H1 (cell line): ENCODE results near the gene SNX19. TPM values are rescaled to one million over a fixed set of nuclear protein-coding genes. Genes with fewer than 3 reads are reported as not detected.
A peak's percentile ranks its signal among the peaks of the same experiment; 100 is the strongest.

ENCODE experiments used
- CTCF ChIA-PET: fragments of 300-600 bp; sonication (Branson Sonifier 250); formaldehyde crosslinking; loops from one replicate; lab custom pipeline; 2021; ENCODE audit not compliant: partially characterized antibody; lab: Charles Lee
- POLR2A ChIA-PET: fragments of 300-600 bp; sonication (Branson Sonifier 250); formaldehyde crosslinking; loops from one replicate; lab custom pipeline; 2021; ENCODE audit warnings: inconsistent platforms; ENCODE audit not compliant: partially characterized antibody; lab: Charles Lee
- DNase-seq, 2 experiments: peaks; one replicate each; pipeline versions ENCODE4 v3.0.0 to v3.0.0-alpha.2; 2010 to 2022; ENCODE audit warnings: low spot score in 2 of 2, low read depth in 1 of 2, mixed read lengths in 1 of 2
- FAIRE-seq: peaks from 2 replicates; lab custom pipeline; 2011; peaks lifted over from hg19 to GRCh38; lab: Jason Lieb, UNC
- H2AFZ ChIP-seq: 2 replicates; pipeline ENCODE4 v1.8.1; 2012; ENCODE audit warnings: low read length, inconsistent platforms
- H2AK5ac ChIP-seq: 2 replicates; pipeline ENCODE4 v1.6.1; 2013; ENCODE audit warnings: low read depth, low read length
- H2BK120ac ChIP-seq: replicated peaks from 2 replicates; pipeline ENCODE3; 2013; ENCODE audit warnings: low read depth, low read length, inconsistent platforms
- H2BK12ac ChIP-seq: 2 replicates; pipeline ENCODE4 v1.6.1; 2013; ENCODE audit warnings: low read depth, low read length
- H2BK15ac ChIP-seq: 2 replicates; pipeline ENCODE4 v1.6.1; 2013; ENCODE audit warnings: low read length
- H2BK20ac ChIP-seq: 2 replicates; pipeline ENCODE4 v1.6.1; 2013; ENCODE audit warnings: low read length
- H2BK5ac ChIP-seq: 2 replicates; pipeline ENCODE4 v1.6.1; 2013; ENCODE audit warnings: low read depth, low read length
- H3K14ac ChIP-seq: 2 replicates; pipeline ENCODE4 v1.6.1; 2013; ENCODE audit warnings: inconsistent platforms; ENCODE audit not compliant: insufficient read length
- H3K18ac ChIP-seq: 2 replicates; pipeline ENCODE4 v1.6.1; 2013; ENCODE audit warnings: low read length; ENCODE audit errors: extremely low read depth
- H3K23ac ChIP-seq: 2 replicates; pipeline ENCODE4 v1.6.1; 2013; ENCODE audit warnings: inconsistent platforms; ENCODE audit not compliant: insufficient read length
- H3K23me2 ChIP-seq: 2 replicates; pipeline ENCODE4 v1.6.1; 2013; ENCODE audit warnings: low read depth, low read length
- H3K27ac ChIP-seq: 2 replicates; pipeline ENCODE4 v1.6.1; 2011; ENCODE audit warnings: low read depth, low read length, inconsistent platforms
- H3K27me3 ChIP-seq, 4 experiments: replicated peaks in 1 of 4; 1 replicate in 1 of 4; 2 replicates in 3 of 4; pipeline versions ENCODE4 v1.6.1 to v1.8.1; 2011 to 2013; ENCODE audit warnings: low read length in 3 of 4, mild to moderate bottlenecking in 3 of 4, inconsistent platforms in 2 of 4, mixed read lengths in 2 of 4, moderate library complexity in 1 of 4; ENCODE audit not compliant: control insufficient read depth in 3 of 4, insufficient read depth in 3 of 4; ENCODE audit errors: extremely low read depth in 1 of 4
- H3K36me3 ChIP-seq, 4 experiments: 2 replicates each; pipeline versions ENCODE4 v1.6.1 to v1.8.1; 2011 to 2013; ENCODE audit warnings: mild to moderate bottlenecking in 4 of 4, low read length in 3 of 4, moderate library complexity in 2 of 4, control low read depth in 1 of 4, inconsistent platforms in 1 of 4; ENCODE audit not compliant: insufficient read depth in 4 of 4, control insufficient read depth in 2 of 4
- H3K4ac ChIP-seq: replicated peaks from 2 replicates; pipeline ENCODE3; 2013; ENCODE audit warnings: low read length, low read depth, mixed read lengths, inconsistent platforms; ENCODE audit not compliant: insufficient read length
- H3K4me1 ChIP-seq, 4 experiments: replicated peaks in 1 of 4; 1 replicate in 1 of 4; 2 replicates in 3 of 4; pipeline versions ENCODE4 v1.6.1 to v1.8.1; 2011 to 2013; ENCODE audit warnings: low read length in 3 of 4, inconsistent platforms in 2 of 4, mixed read lengths in 1 of 4; ENCODE audit not compliant: insufficient read depth in 4 of 4, control insufficient read depth in 3 of 4
- H3K4me2 ChIP-seq, 2 experiments: 2 replicates each; pipeline versions ENCODE4 v1.6.1 to v1.8.1; 2011 to 2013; ENCODE audit warnings: low read depth in 2 of 2, low read length in 2 of 2, control low read depth in 1 of 2, inconsistent platforms in 1 of 2, mild to moderate bottlenecking in 1 of 2; ENCODE audit not compliant: insufficient read depth in 1 of 2
- H3K4me3 ChIP-seq, 4 experiments: fragments of 200-600, 300-600 bp in 1 of 4; sonication (generic), shearing (Covaris generic), sonication (Bioruptor Twin) in 1 of 4; 2 replicates each; pipeline versions ENCODE4 v1.5.1 to v1.8.1; 2011 to 2016; ENCODE audit warnings: low read length in 4 of 4, low read depth in 3 of 4, control low read depth in 2 of 4, inconsistent platforms in 2 of 4, mild to moderate bottlenecking in 2 of 4, mixed read lengths in 1 of 4, moderate library complexity in 1 of 4; ENCODE audit not compliant: insufficient read depth in 2 of 4; ENCODE audit errors: extremely low read depth in 1 of 4
- H3K56ac ChIP-seq: replicated peaks from 2 replicates; pipeline ENCODE3; 2013; ENCODE audit warnings: low read depth, mild to moderate bottlenecking, mixed read lengths, low read length, inconsistent platforms; ENCODE audit not compliant: insufficient read length
- H3K79me1 ChIP-seq: 2 replicates; pipeline ENCODE4 v1.6.1; 2013; ENCODE audit warnings: low read depth, low read length, control low read depth
- H3K79me2 ChIP-seq, 2 experiments: 2 replicates each; pipeline versions ENCODE4 v1.6.1 to v1.8.1; 2012 to 2013; ENCODE audit warnings: low read length in 2 of 2, mild to moderate bottlenecking in 2 of 2, inconsistent platforms in 1 of 2; ENCODE audit not compliant: insufficient read depth in 2 of 2, control insufficient read depth in 1 of 2
- H3K9ac ChIP-seq, 4 experiments: replicated peaks in 1 of 4; 1 replicate in 1 of 4; 2 replicates in 3 of 4; pipeline versions ENCODE4 v1.6.1 to v1.8.1; 2011 to 2013; ENCODE audit warnings: low read depth in 3 of 4, low read length in 3 of 4, control low read depth in 2 of 4, mild to moderate bottlenecking in 2 of 4, moderate library complexity in 2 of 4, inconsistent platforms in 1 of 4; ENCODE audit errors: extremely low read depth in 1 of 4
- H3K9me3 ChIP-seq, 2 experiments: 2 replicates each; pipeline versions ENCODE4 v1.6.1 to v1.8.1; 2012 to 2013; ENCODE audit warnings: mild to moderate bottlenecking in 2 of 2, moderate library complexity in 2 of 2, control low read depth in 1 of 2, inconsistent platforms in 1 of 2, low read depth in 1 of 2, low read length in 1 of 2, mixed read lengths in 1 of 2; ENCODE audit not compliant: insufficient read depth in 2 of 2
- H4K20me1 ChIP-seq, 2 experiments: replicated peaks in 1 of 2; 2 replicates each; pipeline versions ENCODE3 to v1.8.1; 2011 to 2013; ENCODE audit warnings: inconsistent platforms in 2 of 2, low read length in 2 of 2, mild to moderate bottlenecking in 1 of 2; ENCODE audit not compliant: insufficient read depth in 2 of 2, control insufficient read depth in 1 of 2
- H4K5ac ChIP-seq: 2 replicates; pipeline ENCODE4 v1.6.1; 2013; ENCODE audit warnings: low read length, low read depth, mixed read lengths, inconsistent platforms; ENCODE audit not compliant: insufficient read length
- H4K8ac ChIP-seq: 2 replicates; pipeline ENCODE4 v1.8.0; 2013; ENCODE audit warnings: mild to moderate bottlenecking, moderate library complexity, low read length, inconsistent platforms; ENCODE audit not compliant: insufficient read depth; ENCODE audit errors: extremely low read depth
- H4K91ac ChIP-seq: replicated peaks from 2 replicates; pipeline ENCODE3; 2013; ENCODE audit warnings: low read length, mixed read lengths, inconsistent platforms; ENCODE audit not compliant: insufficient read length
- ATF2 ChIP-seq: IDR thresholded peaks from 2 replicates; pipeline ENCODE4 v1.6.1; 2012; ENCODE audit warnings: low read length, inconsistent platforms
- BRCA1 ChIP-seq: IDR thresholded peaks from 2 replicates; pipeline ENCODE4 v1.6.1; 2012; ENCODE audit warnings: low read depth, low read length, improper control_type of control experiment
- CBX8 ChIP-seq: fragments of 300-800, 300-1000 bp; sonication (generic); IDR thresholded peaks from 2 replicates; pipeline ENCODE4 v1.7.1; 2016; ENCODE audit warnings: low read depth, low read length, borderline replicate concordance
- E2F6 ChIP-seq: IDR thresholded peaks from 2 replicates; pipeline ENCODE4 v1.6.1; 2012; ENCODE audit warnings: inconsistent platforms
- EGR1 ChIP-seq: IDR thresholded peaks from 2 replicates; pipeline ENCODE4 v1.6.1; 2011; ENCODE audit warnings: low read depth, low read length, borderline replicate concordance
- JUND ChIP-seq: IDR thresholded peaks from 2 replicates; pipeline ENCODE4 v1.6.1; 2011; ENCODE audit warnings: mild to moderate bottlenecking, improper control_type of control experiment, low read length
- KDM5A ChIP-seq: fragments of 200-600 bp; IDR thresholded peaks from 2 replicates; pipeline ENCODE4 v1.7.1; 2012; ENCODE audit warnings: mild to moderate bottlenecking, low read length, inconsistent platforms, mixed read lengths
- NRF1 ChIP-seq: IDR thresholded peaks from 2 replicates; pipeline ENCODE4 v1.6.1; 2011; ENCODE audit warnings: mild to moderate bottlenecking, low read depth, low read length, improper control_type of control experiment
- PHF8 ChIP-seq: fragments of 200-600 bp; sonication (generic); conservative IDR thresholded peaks from 2 replicates; pipeline ENCODE4 v1.7.1; 2012; ENCODE audit warnings: low read depth, mild to moderate bottlenecking, inconsistent platforms, low read length, moderate library complexity
- SP1 ChIP-seq: IDR thresholded peaks from 2 replicates; pipeline ENCODE4 v1.6.1; 2011; ENCODE audit warnings: low read depth, low read length
- TAF1 ChIP-seq: IDR thresholded peaks from 2 replicates; pipeline ENCODE4 v1.6.1; 2011; ENCODE audit warnings: mild to moderate bottlenecking, low read depth, low read length
- TCF12 ChIP-seq: IDR thresholded peaks from 2 replicates; pipeline ENCODE4 v1.6.1; 2011; ENCODE audit warnings: low read depth, mild to moderate bottlenecking, low read length
- YY1 ChIP-seq: IDR thresholded peaks from 2 replicates; pipeline ENCODE4 v1.6.1; 2011; ENCODE audit warnings: low read depth, mild to moderate bottlenecking, low read length
- WGBS, 2 experiments: shearing (Covaris generic) in 1 of 2; methylation state at CpG; one replicate each; pipeline versions ENCODE4 v1.1.6 to v1.1.7; 2013 to 2015; ENCODE audit warnings: low lambda C conversion rate in 2 of 2, mixed read lengths in 2 of 2, inconsistent platforms in 1 of 2, low coverage in 1 of 2, missing lambda C conversion rate in 1 of 2; ENCODE audit not compliant: insufficient replicate concordance in 2 of 2, insufficient coverage in 1 of 2, insufficient read length in 1 of 2; ENCODE audit errors: extremely low coverage in 1 of 2, missing lambda C conversion rate in 1 of 2; 5-methylcytosine and 5-hydroxymethylcytosine counted together
- polyA plus RNA-seq, 7 experiments: library from polyadenylated mRNA; depleted of rRNA in 3 of 7; stranded (reverse) in 5 of 7; unstranded in 2 of 7; fragments of >200 nt in 5 of 7; fragments of 200-250 nt in 2 of 7; gene quantifications; 1 replicate in 5 of 7; 2 replicates in 1 of 7; 4 replicates in 1 of 7; pipeline versions ENCODE4 v1.2.1 to v1.2.3, GENCODE V29; 2011 to 2013; ENCODE audit warnings: missing spikeins in 2 of 7, mixed read lengths in 2 of 7
- total RNA-seq: library from RNA; stranded (reverse); fragmentation: NEBNext Ultra II Directional; extraction: Animal tissue kit (Norgen Biotek cat#: 25700); gene quantifications from 2 replicates; pipeline ENCODE4 v1.2.1, GENCODE V29; 2021

SNX19 gene
- total and polyA plus RNA-seq, 2 of the 8 experiments (the other 6 are each of a cell fraction or from before 2014, with no cell fraction given) = 15.0 to 25.2 TPM

DNA sequence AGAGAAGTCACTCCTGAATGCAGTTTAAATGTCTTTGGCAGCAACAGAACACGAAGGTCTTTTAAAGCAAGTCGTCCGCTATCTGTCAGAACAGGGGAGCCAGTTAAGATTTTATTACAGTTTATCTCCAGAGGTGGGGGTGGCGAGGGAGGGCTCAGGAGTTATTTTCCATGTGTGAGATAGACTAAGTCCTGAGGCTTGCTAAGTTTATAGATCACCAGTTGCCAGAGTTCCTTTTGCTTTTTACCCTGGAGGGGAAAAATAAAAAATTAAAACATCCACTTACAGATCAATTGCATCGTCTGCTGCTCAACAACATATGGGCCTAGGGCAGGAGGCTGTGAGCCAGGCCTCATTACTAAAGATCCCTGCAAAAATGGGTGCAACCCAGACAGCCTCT, 90.7 kb downstream of the SNX19 start:
- H3K79me2 ChIP-seq = no peaks in the 10 kb centered on the region
- peak overlapping the region; percentile 99; the same call in 1 of the 2 replicates for H2BK15ac ChIP-seq
- no peak overlapping the region for H3K27ac ChIP-seq
- no peaks in the 10 kb centered on the region for H3K79me1 ChIP-seq
- H3K23me2 ChIP-seq = no peaks in the 10 kb centered on the region
- no peak overlapping the region for H3K4me3 ChIP-seq
- H2AK5ac ChIP-seq = no peak overlapping the region
- DNase-seq (no peak), FAIRE-seq (no peak)
- H3K9me3 ChIP-seq = no peaks in the 10 kb centered on the region
- no peak overlapping the region for H3K9ac ChIP-seq
- H3K56ac ChIP-seq = no peak overlapping the region
- H3K18ac ChIP-seq = peak overlapping the region; percentile 33; the same call in 1 of the 2 replicates
- H3K23ac ChIP-seq = no peak overlapping the region
- no peaks in the 10 kb centered on the region for H3K27me3 ChIP-seq
- no peak overlapping the region for H4K91ac ChIP-seq
- H2AFZ ChIP-seq = no peak overlapping the region
- no peaks in the 10 kb centered on the region for H3K36me3 ChIP-seq
- H3K14ac ChIP-seq = no peak overlapping the region
- peak overlapping the region; percentile 29 for H3K4ac ChIP-seq
- H4K5ac ChIP-seq = no peak overlapping the region
- H4K20me1 ChIP-seq = no peaks in the 10 kb centered on the region
- no peak overlapping the region for H2BK12ac ChIP-seq
- peak overlapping the region; percentile 83 for H2BK5ac ChIP-seq
- H3K4me1 ChIP-seq = peaks cover 0 to 6% (median under 1%) of the 10 kb centered on the region in 4 experiments; a peak in 3 of 7 replicates
- H2BK120ac ChIP-seq = no peak overlapping the region
- H4K8ac ChIP-seq = no peak overlapping the region
- CTCF ChIA-PET = interaction anchor here (0.9 to 6.2 kb wide), 10 partner anchors 12 to 392 kb away, joined by 3 to 64 read pairs (median 6); no protein-coding TSS in a partner anchor
- WGBS, 2 experiments = 92% methylated on average over 5 of the region's 5 CpGs; no CpG with 5 or more reads in 1 of the 2 experiments
- POLR2A ChIA-PET = no interaction called here
- 0 out of 2 replicates have a peak overlapping the region, but pooled peaks have one; percentile 8 for H2BK20ac ChIP-seq
- H3K4me2 ChIP-seq = no peak overlapping the region
- no peak for TF ChIP-seq NRF1
- TF ChIP-seq YY1 = no peak
- no peak for TF ChIP-seq TCF12
- TF ChIP-seq KDM5A = no peak
- TF ChIP-seq PHF8 = no peak
- TF ChIP-seq SP1 = no peak
- no peak for TF ChIP-seq CBX8
- TF ChIP-seq EGR1 = no peak
- TF ChIP-seq JUND = no peak
- TF ChIP-seq ATF2 = no peak
- TF ChIP-seq E2F6 = no peak
- no peak for TF ChIP-seq TAF1
- TF ChIP-seq BRCA1 = no peak
